HG03097 (cell line): Measurements from ENCODE around the gene SLC4A11.
A peak's percentile ranks its signal among the peaks of the same experiment; 100 is the strongest.
"Not testable (repeated sequence)": the region's sequence is repeated elsewhere in the genome, so short reads cannot be mapped to it uniquely, and the experiment has no call there.

Experiments
- ATAC-seq: cut with Tn5 transposase; IDR thresholded peaks from one replicate; pipeline ENCODE4 v1.9.1; 2021; ENCODE audit not compliant: unreplicated experiment, low FRiP score

The SLC4A11 gene

DNA sequence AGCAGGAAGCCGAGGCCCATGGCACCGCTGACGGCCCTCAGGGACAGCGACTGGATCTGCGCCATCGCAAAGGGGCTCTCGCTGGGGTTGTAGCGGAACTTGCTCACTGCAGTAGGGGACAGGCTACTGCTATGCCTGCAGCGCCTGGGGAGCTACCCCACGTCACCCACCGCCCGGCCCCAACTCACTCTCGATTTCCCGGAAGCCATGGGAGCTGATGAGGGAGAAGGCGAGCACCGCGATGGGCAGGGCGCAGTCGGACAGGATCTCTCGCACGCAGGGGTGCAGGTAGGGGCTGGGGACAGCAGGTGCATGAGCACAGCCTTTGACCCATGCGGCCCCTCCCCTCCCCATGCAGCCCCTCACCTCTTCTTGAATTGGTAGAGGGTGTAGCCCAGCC is 9.8 kb downstream of the SLC4A11 start:
- ATAC-seq, result no peak

DNA sequence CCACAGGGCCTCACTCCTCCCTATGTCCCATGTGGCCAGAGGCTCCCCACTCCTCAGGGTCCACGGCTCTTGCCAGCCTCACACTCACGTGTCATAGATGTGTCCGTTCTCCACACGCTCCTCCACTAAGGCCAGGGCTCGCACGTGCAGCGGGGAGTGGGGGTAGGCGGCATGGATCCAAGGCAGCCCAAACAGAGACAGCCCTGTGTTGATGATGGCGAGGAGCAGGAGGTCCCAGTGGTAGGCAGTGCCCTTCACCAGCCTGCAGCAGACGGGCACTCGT is 10.3 kb downstream of the SLC4A11 start:
- no peak for ATAC-seq

DNA sequence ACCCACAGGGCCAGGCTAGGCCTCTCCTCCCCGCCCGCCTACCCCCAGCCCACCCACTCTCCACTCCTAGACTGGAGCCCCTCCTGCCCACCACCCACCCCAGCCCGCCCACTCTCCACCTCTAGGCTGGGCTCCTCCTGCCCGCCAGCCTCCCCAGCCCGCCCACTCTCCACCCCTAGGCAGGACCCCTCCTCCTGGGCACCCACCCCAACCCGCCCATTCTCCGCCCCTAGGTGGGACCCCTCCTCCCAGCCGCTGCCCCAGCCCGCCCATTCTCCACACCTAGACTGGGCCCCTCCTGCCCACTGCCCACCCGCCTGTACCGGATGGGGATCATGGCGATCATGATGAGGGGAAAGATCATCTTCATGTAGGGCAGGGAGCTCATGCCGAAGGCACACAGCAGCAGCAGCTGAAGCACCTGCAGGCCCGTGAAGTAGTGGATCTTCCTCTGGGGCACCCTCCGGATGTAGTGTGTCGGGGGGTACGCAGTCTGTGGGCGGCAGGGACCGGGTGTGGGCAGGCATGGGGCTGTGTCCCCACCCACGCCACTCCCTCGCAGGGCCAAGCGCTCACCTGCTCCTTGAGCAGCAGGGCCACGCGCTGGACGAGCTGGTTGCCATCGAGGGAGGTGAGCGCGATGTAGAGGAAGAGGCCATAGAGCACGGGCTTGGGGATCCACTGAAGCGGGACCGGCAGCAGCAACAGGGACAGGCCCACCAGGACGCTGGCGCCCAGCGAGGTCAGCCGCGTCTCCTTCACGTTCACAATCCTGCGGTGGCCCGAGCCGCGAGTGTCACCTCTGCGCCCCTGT is 10.8 kb downstream of the SLC4A11 start:
- no peak for ATAC-seq

DNA sequence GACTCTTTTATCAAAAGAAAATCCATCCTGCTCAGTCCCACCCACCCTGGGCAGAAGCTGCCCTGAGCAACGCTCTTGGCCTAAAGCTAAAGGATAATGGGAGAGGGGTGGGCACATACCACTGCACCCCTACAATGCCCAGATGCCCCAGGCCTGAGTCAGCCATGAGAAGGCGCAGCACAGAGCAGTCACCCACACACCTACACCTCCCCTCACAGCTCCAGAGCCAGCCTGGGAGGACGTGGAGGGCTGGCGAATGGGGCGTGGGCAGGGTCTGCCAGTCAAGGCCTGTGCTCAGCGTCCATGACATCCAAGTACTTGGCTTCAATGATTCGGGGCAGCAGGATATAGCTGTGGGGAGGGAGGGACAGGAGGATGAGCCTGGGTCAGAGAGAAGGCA is 11.5 kb downstream of the SLC4A11 start:
- no peak for ATAC-seq

DNA sequence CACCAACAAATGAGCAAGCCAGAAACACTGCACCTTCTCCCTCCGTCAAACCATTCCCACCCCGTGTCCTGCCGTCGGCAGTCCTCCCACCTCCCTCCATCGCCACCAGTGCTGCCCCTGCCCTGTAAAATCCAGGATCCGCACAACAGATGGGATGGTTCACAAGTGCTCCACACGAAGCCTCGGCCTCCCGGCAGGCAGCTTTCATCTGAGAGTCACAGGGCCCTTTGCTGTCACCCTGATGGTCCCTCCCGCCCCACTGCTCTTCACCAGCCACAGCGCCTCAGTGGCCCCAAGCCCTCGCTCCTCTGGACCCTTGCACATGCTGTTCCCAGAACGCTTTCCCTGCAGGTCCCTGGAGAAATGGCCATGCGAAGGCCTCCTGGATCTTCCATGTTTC is 12.1 kb downstream of the SLC4A11 start:
- no peak for ATAC-seq

DNA sequence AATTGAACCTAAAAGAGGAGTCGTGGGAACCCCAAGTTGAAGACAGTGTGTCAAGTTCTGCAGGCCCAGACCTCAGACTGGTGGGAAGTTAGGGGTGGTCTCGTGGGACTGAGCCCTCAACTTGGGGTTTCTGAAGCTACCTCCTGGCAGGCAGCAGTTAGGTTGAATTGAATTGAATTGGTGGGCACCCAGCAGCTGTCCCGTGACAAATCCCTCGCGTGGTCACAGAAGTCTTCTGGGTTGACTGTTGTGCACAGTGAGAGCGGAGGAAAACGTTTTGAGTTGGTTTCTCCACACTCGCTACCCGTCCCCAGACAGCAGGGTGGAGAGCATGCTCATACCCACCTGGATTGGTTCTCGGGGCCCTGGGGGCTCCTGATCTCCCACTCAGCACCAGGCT is 12.9 kb downstream of the SLC4A11 start:
- ATAC-seq, result no peak

DNA sequence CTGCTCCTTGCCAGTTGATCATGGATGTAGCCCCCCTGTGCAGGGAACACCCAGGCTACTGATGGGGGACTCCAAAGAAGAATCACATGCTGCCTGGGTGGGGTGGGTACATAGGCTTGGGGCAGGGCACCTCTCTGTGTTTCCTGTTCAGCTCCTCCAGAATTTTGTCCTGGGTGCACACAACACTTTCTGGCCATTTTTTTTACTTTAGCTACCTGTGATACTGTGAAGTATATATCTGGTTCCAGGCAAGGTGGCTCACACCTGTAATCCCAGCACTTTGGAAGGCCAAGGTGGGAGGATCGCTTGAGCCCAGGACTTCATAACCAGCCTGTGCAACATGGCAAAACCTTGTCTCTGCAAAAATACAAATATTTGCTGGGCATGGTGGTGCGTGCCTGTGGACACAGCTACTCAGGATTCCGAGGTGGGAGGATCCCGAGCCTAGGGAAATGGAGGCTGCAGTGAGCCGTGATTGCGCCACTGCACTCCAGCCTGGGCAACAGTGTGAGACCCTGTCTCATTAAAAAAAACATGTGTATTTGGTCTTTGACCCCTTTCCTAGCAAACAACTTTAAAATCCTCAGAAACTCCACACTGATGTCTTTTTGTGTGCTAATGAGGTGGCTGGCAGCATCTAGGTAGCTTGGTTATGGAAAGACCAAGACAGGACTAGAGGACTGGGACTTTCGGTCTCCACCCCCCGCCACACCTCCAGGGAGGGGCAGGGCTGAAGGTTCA is 14.1 kb downstream of the SLC4A11 start:
- no peak for ATAC-seq

DNA sequence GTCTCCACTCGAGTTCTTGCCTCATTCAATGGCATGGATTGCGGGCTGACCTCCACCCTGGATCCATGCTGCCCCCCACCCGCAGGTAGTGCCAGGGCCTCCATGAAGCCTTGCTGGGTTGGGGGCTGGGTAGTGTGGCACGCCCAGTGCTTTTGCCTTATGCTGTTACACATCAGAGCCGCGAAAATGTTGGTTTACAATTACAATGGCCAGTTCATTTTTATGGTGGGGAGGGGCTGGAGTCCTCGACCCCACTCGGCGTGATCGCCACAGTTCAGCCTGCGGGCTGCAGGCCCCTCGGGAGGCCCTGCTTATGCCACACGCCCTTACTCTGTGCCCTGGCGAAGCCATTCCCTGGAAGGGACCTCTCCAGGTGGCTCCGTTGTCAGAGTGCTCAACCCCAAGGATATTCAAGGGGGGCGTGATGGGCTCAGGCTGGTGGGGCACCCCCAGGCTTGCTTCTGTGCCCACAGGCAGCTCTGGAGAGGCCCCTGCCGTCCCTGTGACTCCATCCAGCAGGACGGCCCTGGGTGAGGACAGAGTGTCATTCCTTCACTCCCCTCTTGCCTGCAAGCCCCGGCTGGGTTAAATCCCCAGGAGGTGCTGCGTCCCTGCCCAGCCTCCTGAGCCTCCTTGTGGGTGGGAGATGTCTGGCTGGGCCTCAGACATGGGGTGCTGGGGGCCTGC is 14.9 kb downstream of the SLC4A11 start:
- ATAC-seq, result no peak

DNA sequence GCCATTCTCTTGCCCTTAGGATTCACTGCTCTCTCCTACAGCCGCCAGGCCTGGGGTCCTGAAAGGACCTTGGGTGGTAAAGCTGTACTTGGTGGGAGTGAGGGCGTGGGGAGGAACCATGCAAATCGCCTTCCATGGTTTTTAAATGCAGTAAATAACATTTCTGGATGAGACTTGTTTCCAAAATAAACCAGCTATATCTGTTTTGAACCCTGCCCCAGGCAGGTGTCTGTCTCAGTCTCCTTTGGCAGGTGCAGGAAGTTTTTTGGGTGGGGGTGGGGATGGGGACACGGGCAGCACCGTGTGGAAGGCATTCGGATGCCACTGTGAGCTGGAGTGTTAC is 15.4 kb downstream of the SLC4A11 start:
- ATAC-seq, result no peak

DNA sequence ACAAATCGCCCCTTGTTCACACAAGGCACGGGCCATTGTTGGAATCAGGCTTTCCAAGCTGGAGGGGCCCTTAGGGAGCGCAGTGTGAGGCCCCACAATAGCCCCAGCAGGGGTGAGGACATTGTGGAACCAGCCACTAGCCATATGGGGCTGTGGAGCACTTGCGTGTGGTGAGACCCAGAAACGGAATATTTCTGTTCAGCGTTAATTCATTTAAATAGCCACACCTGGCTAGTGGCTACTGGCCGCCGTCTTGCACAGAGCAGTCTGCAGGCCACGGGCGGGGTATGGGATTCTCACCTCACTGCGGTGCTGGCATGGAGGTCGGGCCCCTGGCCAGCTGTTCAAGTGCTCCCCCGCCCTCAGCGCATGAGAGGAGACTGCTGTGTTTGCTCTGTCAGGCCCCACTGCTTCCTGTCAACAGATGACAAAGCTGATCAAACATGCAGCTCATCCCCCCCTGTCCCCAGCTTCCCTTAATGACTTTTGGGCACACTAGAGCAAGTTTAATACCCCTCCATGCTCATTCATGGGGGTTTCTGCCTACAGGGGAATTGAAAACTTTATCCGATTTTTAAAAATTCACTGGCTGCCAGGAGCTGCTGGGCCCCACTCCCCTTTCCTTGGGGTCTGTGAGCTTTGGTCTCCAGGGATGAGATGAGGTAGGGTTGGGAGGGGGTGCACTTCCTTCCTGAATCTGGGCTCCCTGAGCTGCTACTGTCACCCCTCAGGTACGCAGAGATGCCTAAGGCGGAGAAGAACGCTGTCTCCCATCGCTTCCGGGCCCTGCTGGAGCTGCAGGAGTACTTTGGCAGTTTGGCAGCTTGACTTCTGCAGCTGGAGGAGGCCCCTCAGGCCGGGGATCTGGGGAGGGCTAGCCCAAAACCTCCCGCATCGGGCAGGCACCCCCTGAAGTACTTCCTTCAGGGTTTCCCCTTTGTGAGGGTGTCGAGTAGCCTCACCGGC is 16.1 kb downstream of the SLC4A11 start:
- peak; percentile 49 for ATAC-seq

DNA sequence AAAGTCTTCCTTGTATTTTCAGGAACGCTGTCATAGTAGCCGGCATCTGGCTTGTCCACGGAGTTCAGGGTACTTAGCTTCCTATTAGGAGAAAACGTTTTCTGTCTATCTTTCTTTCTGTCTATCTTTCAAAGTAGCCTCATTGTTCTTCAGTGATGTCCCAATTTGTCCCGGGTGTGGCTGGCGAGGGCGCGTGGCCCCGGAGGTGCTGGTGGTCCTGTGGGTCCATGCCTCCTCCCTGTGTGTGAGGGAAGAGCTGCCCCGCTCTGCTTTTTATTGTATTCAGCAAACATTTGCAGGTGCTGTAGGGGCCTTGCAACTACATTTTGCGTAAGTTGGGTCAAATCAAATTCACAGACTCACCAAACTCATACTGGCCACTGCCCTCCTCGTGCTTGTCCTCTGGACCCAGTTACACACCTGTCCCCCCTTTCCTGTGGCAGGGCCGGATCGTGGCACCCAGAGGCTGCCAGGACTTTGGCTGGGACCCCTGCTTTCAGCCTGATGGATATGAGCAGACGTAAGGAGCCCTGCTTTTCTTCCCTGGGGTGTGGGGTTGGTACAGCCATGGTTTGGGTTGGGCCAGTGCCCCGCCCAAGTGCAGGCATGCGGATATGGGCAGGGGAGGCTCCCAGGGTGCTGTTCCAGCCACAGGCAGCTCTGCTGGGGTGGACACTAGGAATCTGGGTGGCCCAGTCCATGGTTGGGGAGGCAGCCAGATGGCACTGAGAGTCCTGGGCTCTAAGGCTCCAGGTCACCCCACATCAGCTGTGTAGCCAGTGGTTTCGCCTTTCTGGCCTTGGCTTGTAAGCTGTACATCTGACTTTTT is 17.4 kb downstream of the SLC4A11 start:
- ATAC-seq, result no peak

DNA sequence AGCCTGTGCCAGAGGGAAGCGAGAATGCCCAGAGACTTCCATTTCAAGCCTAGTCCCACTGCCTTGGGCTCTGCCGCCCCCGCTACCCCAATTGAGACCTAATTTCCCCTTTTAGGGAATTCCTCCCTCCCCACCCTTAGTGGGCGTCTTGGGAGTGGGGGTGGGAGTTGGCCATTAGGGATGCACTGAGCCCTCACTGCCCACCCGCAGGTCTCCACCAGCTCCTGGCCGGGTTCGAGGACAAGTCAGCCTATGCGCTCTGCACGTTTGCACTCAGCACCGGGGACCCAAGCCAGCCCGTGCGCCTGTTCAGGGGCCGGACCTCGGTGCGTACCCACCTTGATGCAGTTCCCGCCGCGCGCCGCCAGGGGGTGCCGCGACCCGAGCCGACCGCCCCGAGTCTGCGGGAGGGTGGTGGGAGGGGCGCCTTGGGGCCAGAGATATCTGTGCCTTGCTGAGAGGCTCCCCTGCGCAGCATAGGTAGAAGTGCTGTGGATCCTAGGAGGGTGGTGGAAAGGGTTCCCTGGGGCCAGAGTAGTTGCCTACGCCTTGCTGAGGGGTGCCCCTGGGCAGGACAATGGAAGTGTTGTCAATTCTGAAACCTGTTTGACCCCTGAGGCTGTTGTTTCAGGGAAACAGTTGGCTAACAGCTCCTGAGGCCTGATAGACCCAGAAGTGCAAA is 20.5 kb downstream of the SLC4A11 start:
- no peak for ATAC-seq

DNA sequence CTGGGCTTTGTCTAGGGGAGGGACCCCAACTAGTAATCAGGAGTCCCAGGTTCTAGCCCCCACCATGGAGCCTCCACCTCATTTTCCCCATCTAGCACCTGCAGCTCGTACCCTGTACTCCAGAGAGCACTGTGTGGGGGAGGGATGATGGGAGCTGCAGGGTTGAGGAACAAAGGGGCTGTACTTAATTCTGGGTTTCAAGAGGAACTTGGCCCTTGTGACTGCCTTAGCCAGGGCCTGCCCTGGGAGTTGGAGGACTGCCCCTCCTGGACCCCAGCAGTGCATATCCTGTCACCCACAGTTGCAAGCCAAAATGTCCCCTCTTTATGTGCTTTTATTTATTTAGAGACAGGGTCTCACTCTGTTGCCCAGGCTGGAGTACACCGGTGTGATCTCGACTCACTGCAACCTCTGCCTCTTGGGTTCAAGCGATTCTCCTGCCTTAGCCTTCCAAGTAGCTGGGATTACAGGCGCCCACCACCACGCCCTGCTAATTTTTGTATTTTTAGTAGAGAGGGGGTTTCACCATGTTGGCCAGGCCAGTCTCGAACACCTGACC is 23.6 kb downstream of the SLC4A11 start:
- not testable (repeated sequence) for ATAC-seq

DNA sequence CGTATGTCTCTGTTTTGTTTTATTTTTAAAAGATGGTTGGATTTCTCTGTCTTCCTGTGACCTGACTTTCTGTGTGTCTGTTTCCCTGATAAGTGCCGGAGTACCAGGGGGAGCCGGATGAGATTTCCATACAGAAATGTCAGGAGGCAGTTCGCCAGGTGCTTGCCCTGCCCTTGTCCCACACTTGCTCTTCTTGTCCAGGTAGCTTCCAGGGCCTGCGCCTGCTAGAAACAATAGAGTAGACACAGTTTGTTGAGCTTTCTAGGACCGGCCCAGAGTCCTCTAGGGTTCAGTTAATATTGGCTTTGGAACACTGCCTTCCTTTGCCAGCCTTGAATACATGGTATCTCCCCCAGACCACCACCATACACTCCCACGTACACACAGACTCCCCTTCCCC is 25.8 kb downstream of the SLC4A11 start:
- no peak for ATAC-seq

DNA sequence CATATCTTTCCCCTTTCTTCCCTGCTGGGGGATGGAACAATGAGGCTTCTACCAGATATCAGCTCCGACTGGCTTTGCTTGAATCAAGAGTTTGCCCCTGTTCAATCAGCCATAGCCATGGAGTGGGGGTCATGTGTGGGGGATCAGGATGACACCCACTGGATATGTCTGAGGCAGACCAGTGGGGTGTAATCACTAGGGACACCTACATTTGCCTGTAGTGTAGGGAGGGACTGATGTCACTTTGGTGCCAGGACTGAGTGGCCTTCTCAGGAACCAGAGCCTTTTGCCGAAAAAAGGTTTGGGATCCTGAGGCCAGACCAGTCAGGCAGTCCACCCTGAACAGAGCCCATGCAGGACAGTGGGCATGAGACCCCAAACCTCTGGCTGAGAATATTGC is 28.6 kb downstream of the SLC4A11 start:
- ATAC-seq, result no peak

DNA sequence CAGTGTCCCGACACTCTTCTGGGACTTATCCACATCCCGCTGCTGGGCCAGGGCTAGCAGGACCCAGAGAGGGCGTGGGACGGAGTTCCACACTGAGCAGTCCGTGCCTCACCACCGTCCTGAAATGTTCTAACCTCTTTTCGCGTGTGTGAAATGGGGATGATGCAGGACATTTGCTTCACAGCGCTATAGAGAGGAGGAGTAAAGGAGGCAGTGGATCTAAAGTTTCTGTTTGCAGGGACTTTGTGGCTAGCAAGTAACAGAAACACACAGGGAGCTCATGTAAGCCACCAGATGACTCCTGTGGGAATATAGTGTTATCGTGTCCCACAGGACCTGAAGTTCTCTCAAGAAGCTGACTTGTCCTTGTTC is 29.1 kb downstream of the SLC4A11 start:
- ATAC-seq, result no peak

DNA sequence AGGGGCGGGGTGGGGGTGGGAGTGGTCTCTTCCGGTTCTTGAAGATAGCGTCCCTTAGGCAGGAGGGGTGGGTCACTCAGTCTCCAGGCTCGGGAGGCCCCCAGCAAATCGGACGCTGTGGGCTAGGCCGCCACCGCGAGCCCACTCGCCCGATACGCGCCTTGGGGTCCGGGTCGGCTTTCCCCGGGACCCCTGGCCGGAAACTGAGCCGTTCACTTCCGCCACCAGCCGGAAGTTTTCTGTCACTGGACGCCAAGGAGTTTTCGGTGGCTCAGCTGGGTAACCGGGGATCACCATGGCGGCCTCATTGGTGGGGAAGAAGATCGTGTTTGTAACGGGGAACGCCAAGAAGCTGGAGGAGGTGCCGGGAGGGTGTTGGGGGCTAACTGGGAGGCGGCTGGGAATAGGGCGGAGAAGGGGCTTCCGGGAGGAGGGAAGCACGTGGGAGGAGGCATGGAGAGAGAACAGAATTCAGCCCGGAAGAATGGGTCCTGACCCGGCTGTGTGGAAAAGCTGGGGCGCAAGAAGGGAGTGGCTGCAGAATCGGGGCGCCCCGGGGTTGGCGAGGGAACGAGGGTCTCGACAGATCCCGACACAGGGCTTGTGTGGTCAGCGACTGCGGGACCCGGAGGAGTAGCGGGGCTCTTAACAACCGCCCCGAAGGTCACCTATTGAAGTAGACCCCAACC is 29.6 kb downstream of the SLC4A11 start, which contains the start of gene ITPA:
Gene ITPA, plus strand, starts transcription at position 242 of the 689 bp plus-strand sequence. Its CDS starts 54 bp downstream, at position 296.
- no peak for ATAC-seq

DNA sequence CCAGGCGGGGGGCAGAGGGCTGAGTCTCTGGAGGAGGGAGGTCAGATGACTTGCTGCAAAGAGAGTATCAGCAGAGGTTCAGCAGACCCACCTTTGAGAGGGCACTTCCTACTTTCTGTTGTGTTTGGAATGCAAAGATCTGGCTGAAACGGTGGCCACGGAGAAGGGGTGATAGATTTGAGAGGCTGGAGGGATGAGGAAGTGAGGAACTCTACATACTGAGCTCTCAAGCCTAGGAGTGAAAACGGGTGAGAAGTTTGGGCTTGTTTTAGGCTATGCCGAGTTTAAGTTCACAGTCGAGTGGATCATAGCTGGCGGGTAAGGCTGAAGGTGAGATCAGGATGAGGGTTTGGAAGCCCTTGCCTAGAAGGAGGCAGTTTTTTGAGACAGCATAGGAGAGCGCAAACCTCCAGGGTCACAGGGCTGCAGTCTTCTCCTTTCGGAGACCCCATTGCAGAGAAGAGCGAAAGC is 30.2 kb downstream of the SLC4A11 start:
- ATAC-seq, result no peak
